Uterus (tissue), 4 donors: ENCODE data around the gene CREB3L2. TPM values are rescaled to one million over a fixed set of nuclear protein-coding genes. Genes with fewer than 3 reads are reported as not detected.
"Not testable (repeated sequence)": the region's sequence is repeated elsewhere in the genome, so short reads cannot be mapped to it uniquely, and the experiment has no call there.

ENCODE experiments used
- DNase-seq, 2 donors: peaks; one replicate each; pipeline ENCODE4 v3.0.0-alpha.2; 2019 to 2020
- H3K27ac ChIP-seq, 2 donors: fragments of 200-600 bp; sonication (generic); 1 replicate in 1 of 2; 2 replicates in 1 of 2; pipeline ENCODE4 v1.5.1; 2016 to 2018
- H3K27me3 ChIP-seq, 2 donors: fragments of 200-600 bp; sonication (generic); one replicate each; pipeline ENCODE4 v1.5.1; 2018 to 2019; ENCODE audit warnings: control low read depth in 1 of 2
- H3K36me3 ChIP-seq, 2 donors: fragments of 200-600 bp; sonication (generic); one replicate each; pipeline ENCODE4 v1.5.1; 2019; ENCODE audit warnings: control low read depth in 1 of 2
- H3K4me1 ChIP-seq, 2 donors: fragments of 200-600 bp; sonication (generic); one replicate each; pipeline ENCODE4 v1.5.1; 2018 to 2019; ENCODE audit warnings: control low read depth in 1 of 2
- H3K4me3 ChIP-seq, 2 donors: fragments of 200-600 bp; sonication (generic); 1 replicate in 1 of 2; 2 replicates in 1 of 2; pipeline ENCODE4 v1.5.1; 2018 to 2019; ENCODE audit warnings: mild to moderate bottlenecking in 1 of 2
- H3K9me3 ChIP-seq, 2 donors: fragments of 200-600 bp; sonication (generic); one replicate each; pipeline ENCODE4 v1.5.1; 2019; ENCODE audit warnings: control low read depth in 1 of 2
- CTCF ChIP-seq, 4 experiments: fragments of 200-600 bp in 2 of 4; fragments of 450-650 bp in 2 of 4; sonication (generic) in 2 of 4; IDR thresholded peaks; one replicate each; pipeline ENCODE4 v1.5.1; 2016 to 2019; ENCODE audit warnings: antibody characterized with exemption in 4 of 4, mild to moderate bottlenecking in 2 of 4, moderate library complexity in 1 of 4
- POLR2A ChIP-seq, 2 donors: fragments of 450-650 bp; IDR thresholded peaks; one replicate each; pipeline ENCODE4 v1.6.1; 2016; ENCODE audit warnings: antibody characterized with exemption in 2 of 2, mild to moderate bottlenecking in 1 of 2, moderate library complexity in 1 of 2
- intact Hi-C: fragments of 100-400 bp; cut with DNase I; formaldehyde crosslinking; loops from one replicate; pipeline ENCODE4 v1.15.1; 2023; ENCODE audit warnings: low total_unique reads
- total RNA-seq, 4 donors: library from RNA; depleted of rRNA in 3 of 4; stranded (reverse); fragments of >200 nt in 3 of 4; gene quantifications; one replicate each; pipeline versions ENCODE4 v1.1.0 to v1.2.4, GENCODE V29; 2014 to 2023
- donor health status: DM: yes; HTN: yes; CAD: no.

Gene CREB3L2
- total RNA-seq, 4 donors from 2014 or later: 24.7 to 185 (median 41.1) TPM

DNA sequence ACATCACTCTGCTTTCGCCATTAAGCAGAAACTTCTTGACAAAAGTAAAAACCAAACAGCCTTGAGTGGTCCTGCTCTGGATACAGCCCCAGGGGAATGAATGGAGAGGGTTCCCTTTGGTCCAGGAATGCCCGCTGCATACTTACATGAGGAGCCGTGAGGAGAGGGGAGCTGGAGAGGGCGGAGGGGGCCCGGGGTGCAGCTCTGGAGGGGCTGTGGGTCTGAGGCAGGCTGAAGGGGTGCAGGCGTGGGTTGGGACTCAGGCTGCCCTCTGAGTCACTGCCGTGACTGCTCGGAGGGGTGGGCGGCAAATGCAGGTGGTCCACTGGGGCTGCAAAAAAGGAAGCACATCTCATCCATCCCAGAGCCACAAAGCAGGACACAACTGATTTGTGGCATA lies 93.8 kb downstream of the CREB3L2 start:
- intact Hi-C loops: no loop called here
- H3K36me3 ChIP-seq: no peaks in the 10 kb centered on the region
- peak overlapping the region; percentile 69 to 80 for H3K27ac ChIP-seq

DNA sequence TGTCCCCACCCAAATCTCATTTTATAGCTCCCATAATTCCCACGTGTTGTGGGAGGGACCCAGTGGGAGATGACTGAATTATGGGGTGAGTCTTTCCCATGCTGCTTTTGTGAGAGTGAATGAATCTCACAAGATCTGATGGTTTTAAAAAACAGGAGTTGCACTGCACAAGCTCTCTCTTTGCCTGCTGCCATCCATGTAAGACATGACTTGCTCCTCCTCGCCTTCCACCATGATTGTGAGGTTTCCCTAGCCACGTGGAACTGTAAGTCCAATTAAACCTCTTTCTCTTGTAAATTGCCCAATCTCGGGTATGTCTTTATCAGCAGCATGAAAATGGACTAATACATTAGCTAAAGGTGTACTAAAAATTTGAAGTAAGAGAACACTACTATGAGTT lies 95.2 kb downstream of the CREB3L2 start:
- H3K36me3 ChIP-seq, DNase-seq, H3K4me1 ChIP-seq, H3K27me3 ChIP-seq, H3K4me3 ChIP-seq, intact Hi-C loops, H3K9me3 ChIP-seq: not testable (repeated sequence)
- H3K27ac ChIP-seq: peak overlapping the region in 1 of 2 donors; percentile 1

More for the DNA sequence above, 93.8 kb downstream of the CREB3L2 start:
- no peaks in the 10 kb centered on the region for H3K9me3 ChIP-seq
- TF ChIP-seq POLR2A (IDR thresholded peaks at IDR 0.05) (no peak), CTCF (IDR thresholded peaks at IDR 0.05) (no peak)
- no peak for DNase-seq
- no peaks in the 10 kb centered on the region for H3K27me3 ChIP-seq
- H3K4me3 ChIP-seq: no peak overlapping the region
- no peaks in the 10 kb centered on the region for H3K4me1 ChIP-seq

DNA sequence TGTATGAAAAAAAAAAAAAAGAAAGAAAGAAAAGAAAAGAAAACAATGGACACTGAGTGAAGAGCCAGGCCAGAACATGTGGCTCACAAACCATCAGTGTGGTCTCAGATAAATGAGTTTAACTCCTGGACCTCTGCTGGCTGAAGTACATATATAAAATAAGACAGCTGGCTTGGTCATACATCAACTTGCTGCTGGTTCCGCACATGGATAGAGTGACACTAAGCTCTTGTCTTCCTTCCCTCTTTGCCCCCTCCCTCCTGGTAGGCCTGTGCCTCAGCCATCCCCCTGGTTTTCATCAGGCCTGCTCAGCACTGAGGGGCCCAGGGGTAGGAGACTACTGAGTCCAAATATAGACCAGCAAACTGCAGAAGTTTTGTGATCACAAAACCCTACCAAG lies 97.1 kb downstream of the CREB3L2 start:
- TF ChIP-seq POLR2A (IDR thresholded peaks at IDR 0.05) (no peak), CTCF (IDR thresholded peaks at IDR 0.05) (no peak)
- intact Hi-C loops: loop anchor here (2.0 kb wide), 1 partner anchor 104 kb away; no protein-coding TSS in a partner anchor
- H3K27ac ChIP-seq: peak overlapping the region; percentile 33 to 47
- H3K27me3 ChIP-seq: no peaks in the 10 kb centered on the region
- no peaks in the 10 kb centered on the region for H3K36me3 ChIP-seq
- no peaks in the 10 kb centered on the region for H3K9me3 ChIP-seq
- H3K4me1 ChIP-seq: no peaks in the 10 kb centered on the region
- H3K4me3 ChIP-seq: no peak overlapping the region
- DNase-seq: no peak

GRCh38 chr7:137903382-137904169 lies 98.3 kb downstream of the CREB3L2 start:
- DNase-seq: peak; percentile 55 to 69
- TF ChIP-seq CTCF (IDR thresholded peaks at IDR 0.05): peak; percentile 77 to 88 (median 86)
- no peak for TF ChIP-seq POLR2A (IDR thresholded peaks at IDR 0.05)
- intact Hi-C loops: loop anchor here (2.0 kb wide), 1 partner anchor 105 kb away; no protein-coding TSS in a partner anchor
- H3K4me1 ChIP-seq: no peaks in the 10 kb centered on the region
- H3K9me3 ChIP-seq: no peaks in the 10 kb centered on the region
- no peaks in the 10 kb centered on the region for H3K36me3 ChIP-seq
- H3K27ac ChIP-seq: peak overlapping the region; percentile 33 to 47
- H3K27me3 ChIP-seq: no peaks in the 10 kb centered on the region
- no peak overlapping the region for H3K4me3 ChIP-seq

DNA sequence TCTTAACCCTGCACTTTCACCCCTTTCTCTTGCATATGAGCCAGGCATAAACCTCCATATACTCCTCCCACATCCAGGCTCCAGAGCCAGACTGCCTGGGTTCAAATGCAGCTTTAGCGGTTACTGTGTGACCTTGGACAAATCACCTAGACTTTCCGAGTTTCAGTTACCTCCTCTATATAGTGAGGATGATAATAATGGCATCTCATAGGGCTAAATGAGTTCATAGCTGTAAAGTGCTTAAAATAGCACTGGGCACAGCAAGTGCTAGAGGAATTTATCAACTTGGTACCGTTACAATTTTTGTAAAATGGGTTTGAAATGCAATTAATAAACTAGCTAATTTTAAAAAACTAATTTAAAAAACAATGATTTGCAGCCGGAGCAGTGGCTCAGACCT lies 101.7 kb downstream of the CREB3L2 start:
- H3K27ac ChIP-seq: no peak overlapping the region
- TF ChIP-seq CTCF (IDR thresholded peaks at IDR 0.05): no peak
- TF ChIP-seq POLR2A (IDR thresholded peaks at IDR 0.05): no peak
- H3K9me3 ChIP-seq: no peaks in the 10 kb centered on the region
- no peak for DNase-seq
- intact Hi-C loops: no loop called here
- H3K27me3 ChIP-seq: no peaks in the 10 kb centered on the region
- no peaks in the 10 kb centered on the region for H3K4me1 ChIP-seq
- H3K36me3 ChIP-seq: no peaks in the 10 kb centered on the region
- no peak overlapping the region for H3K4me3 ChIP-seq
